Activated T-helper 2 cell treated with anti-CD3 and anti-CD28 coated beads, Interferon-gamma antibody, Interleukin-2, Interleukin-4, amounts not matched to agents 10 μg/mL and 5 μg/mL and 100 μg/mL, durations not matched to agents 14 hours and 24 hours and 36 hours (primary cell): ENCODE data around the gene PIK3C2G. TPM values are rescaled to one million over a fixed set of nuclear protein-coding genes. Genes with fewer than 3 reads are reported as not detected.
"Not testable (repeated sequence)": the region's sequence is repeated elsewhere in the genome, so short reads cannot be mapped to it uniquely, and the experiment has no call there.

ENCODE experiments used
- DNase-seq: peaks from one replicate; pipeline ENCODE4 v3.0.0; 2021; ENCODE audit warnings: low spot score
- H3K27ac Mint-ChIP-seq: one replicate; pipeline ENCODE4 v1.8.0; 2021; ENCODE audit warnings: mixed read lengths
- H3K27me3 Mint-ChIP-seq: one replicate; pipeline ENCODE4 v1.8.0; 2021; ENCODE audit warnings: low read depth, mixed read lengths
- H3K36me3 Mint-ChIP-seq: one replicate; pipeline ENCODE4 v1.8.0; 2021; ENCODE audit warnings: low read depth, mixed read lengths
- H3K4me1 Mint-ChIP-seq: one replicate; pipeline ENCODE4 v1.8.0; 2021; ENCODE audit warnings: low read depth, mixed read lengths
- H3K4me3 Mint-ChIP-seq: one replicate; pipeline ENCODE4 v1.8.0; 2021; ENCODE audit warnings: low read depth, mild to moderate bottlenecking, moderate library complexity, mixed read lengths
- H3K9me3 Mint-ChIP-seq: one replicate; pipeline ENCODE4 v1.8.0; 2021; ENCODE audit warnings: mixed read lengths
- intact Hi-C: fragments of 100-400 bp; cut with micrococcal nuclease; formaldehyde crosslinking; loops from one replicate; pipeline ENCODE4 v1.15.1; 2023
- total RNA-seq: library from RNA; stranded (reverse); gene quantifications from 2 replicates; pipeline ENCODE4 v1.2.3, GENCODE V29; 2022

Gene PIK3C2G
- total RNA-seq, 1 donor from 2014 or later = not detected

DNA sequence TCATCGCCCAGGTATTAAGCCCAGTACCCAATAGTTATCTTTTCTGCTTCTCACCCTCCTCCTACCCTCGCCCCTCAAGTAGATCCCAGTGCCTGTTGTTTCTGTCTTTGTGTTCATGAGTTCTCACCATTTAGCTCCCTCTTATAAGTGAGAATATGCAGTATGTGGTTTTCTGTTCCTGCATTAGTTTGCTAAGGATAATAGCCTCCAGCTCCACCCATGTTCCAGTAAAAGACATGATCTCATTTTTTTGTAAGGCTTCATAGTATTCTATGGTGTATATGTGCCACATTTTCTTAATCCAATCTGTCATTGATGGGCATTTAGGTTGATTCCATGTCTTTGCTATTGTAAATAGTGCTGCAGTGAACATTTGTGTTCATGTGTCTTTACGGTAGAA lies 281.2 kb downstream of the PIK3C2G start:
- intact Hi-C loops, DNase-seq, H3K27ac Mint-ChIP-seq, H3K27me3 Mint-ChIP-seq, H3K9me3 Mint-ChIP-seq, H3K36me3 Mint-ChIP-seq, H3K4me1 Mint-ChIP-seq, H3K4me3 Mint-ChIP-seq: not testable (repeated sequence)

DNA sequence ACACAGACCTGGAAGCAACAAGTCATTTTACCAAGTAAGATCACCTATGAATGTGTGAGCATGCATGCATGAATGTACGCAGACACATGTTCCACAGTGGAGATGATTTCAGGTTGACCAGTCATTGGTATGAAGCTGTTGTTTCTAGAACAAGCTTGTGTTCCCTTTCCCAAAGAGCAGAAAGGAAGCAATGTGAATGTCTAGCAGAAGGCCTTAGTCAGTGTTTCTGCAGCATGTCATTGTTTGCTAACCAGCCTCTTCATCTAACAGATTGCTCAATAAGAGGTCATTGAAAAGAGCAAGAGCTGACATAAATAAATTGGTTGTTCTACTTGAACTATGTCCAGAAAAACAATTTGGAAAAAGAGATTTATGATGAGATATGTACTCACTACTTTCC lies 285.1 kb downstream of the PIK3C2G start:
- intact Hi-C loops = no loop called here
- peaks cover 19% of the 10 kb centered on the region for H3K9me3 Mint-ChIP-seq
- H3K4me1 Mint-ChIP-seq = no peaks in the 10 kb centered on the region
- H3K4me3 Mint-ChIP-seq = no peak overlapping the region
- no peaks in the 10 kb centered on the region for H3K36me3 Mint-ChIP-seq
- no peak for DNase-seq
- no peaks in the 10 kb centered on the region for H3K27me3 Mint-ChIP-seq
- H3K27ac Mint-ChIP-seq = no peak overlapping the region

DNA sequence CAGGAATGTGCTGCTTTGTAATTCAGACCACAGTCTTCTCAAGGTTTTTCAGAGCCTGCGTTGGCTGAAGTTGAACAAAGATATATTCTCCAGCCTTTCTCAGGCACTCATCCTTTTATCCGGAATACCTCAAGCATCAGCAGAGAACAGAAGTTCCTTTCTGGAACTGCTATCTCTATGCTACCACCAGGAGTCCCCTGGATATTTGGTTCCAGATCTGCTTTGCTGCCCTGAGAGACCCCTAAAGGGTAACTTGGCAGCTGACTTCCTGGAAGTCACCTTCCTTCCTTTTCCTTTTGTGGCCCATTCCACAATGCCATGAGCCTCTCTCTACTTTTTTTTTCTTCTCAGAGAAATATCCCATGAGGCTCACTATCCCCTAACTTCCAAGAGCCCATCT lies 288.3 kb downstream of the PIK3C2G start:
- intact Hi-C loops = no loop called here
- no peaks in the 10 kb centered on the region for H3K4me1 Mint-ChIP-seq
- peaks cover 11% of the 10 kb centered on the region for H3K9me3 Mint-ChIP-seq
- H3K36me3 Mint-ChIP-seq = no peaks in the 10 kb centered on the region
- H3K27ac Mint-ChIP-seq = no peak overlapping the region
- H3K4me3 Mint-ChIP-seq = no peak overlapping the region
- DNase-seq = no peak
- H3K27me3 Mint-ChIP-seq = no peaks in the 10 kb centered on the region

DNA sequence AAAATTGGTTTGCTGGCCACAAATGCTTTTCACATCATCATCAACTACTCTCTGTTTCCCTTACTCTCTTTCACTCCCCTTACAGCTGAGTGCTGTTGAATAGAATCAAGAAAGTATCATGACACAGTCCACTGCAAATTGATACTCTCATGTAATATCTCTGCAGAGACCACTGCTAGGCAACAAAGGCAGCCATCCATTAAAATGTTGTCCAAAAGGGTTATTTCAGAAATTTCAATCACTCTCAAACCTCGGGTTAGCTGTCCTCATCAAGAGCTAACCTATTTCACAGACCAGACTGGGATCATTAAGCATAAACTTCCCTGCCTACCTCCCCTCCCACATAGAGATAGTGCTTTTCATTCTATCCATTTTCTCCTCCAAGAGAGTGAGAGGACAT lies 289.8 kb downstream of the PIK3C2G start:
- Mint-ChIP-seq H3K27me3 (no peaks in the 10 kb centered on the region), H3K4me1 (no peaks in the 10 kb centered on the region), H3K36me3 (no peaks in the 10 kb centered on the region), H3K4me3 (no peak overlapping the region), H3K9me3 (peaks cover 11% of the 10 kb centered on the region), H3K27ac (no peak overlapping the region)
- DNase-seq = no peak
- intact Hi-C loops = no loop called here

DNA sequence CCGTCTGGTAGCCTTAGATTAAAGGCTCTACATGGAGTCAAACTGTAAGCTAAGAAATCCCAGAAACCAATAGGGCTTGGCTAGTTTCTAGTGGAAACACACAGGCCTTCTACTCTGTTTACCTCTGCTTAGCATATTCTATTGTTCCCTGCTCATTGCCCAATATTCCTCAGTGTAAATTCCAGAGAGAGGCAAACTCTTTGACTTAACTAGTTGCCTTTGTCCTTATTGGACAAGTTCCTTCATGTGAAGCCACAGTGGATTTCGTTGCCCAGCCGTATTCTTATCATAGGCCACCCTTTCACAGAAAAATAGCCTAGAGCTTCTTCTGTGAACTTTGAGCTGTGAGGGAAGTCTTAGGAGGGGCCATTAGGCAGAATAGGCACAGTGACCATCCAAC lies 290.4 kb downstream of the PIK3C2G start:
- intact Hi-C loops = no loop called here
- peaks cover 11% of the 10 kb centered on the region for H3K9me3 Mint-ChIP-seq
- DNase-seq = no peak
- H3K4me3 Mint-ChIP-seq = no peak overlapping the region
- no peak overlapping the region for H3K27ac Mint-ChIP-seq
- H3K4me1 Mint-ChIP-seq = no peaks in the 10 kb centered on the region
- H3K36me3 Mint-ChIP-seq = no peaks in the 10 kb centered on the region
- no peaks in the 10 kb centered on the region for H3K27me3 Mint-ChIP-seq

DNA sequence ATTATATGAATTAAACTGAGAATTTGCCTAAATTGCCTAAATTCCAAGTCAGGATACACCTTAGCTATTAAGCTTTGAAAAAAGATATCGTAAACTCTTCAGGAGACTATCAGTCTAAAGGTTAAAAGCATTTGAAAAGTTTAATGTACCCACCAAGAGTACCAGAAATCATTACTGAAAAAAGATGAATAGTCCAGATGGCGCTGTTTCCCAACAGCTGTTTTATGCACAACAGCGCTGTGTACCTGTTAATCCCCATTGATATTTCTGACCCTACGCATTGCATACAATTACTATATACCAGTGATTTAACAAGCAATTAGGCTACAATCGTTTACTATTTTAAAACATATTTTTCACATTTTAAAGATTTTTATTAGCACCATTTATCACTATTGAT lies 291.5 kb downstream of the PIK3C2G start:
- Mint-ChIP-seq H3K36me3 (no peaks in the 10 kb centered on the region), H3K9me3 (peaks cover 11% of the 10 kb centered on the region), H3K4me3 (no peak overlapping the region), H3K4me1 (no peaks in the 10 kb centered on the region), H3K27ac (no peak overlapping the region), H3K27me3 (no peaks in the 10 kb centered on the region)
- intact Hi-C loops = no loop called here
- no peak for DNase-seq

DNA sequence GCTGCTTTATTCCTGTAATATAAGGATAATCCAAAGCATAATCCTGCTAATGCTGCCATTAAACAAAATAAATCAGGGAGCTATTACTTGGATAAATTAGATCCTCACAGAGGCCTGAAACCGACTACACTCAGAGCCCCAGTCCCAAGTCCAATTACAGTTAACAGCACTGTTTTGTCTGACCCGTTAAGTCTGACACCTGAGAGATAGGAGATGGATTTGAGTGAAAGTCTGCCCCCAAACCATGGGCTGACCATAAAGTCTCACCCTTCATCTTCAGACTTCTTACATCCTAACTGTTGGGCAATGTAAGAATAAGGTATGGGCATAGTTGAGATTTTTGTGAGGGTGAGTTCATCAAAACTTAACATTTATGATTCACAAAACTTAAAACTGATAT lies 294.8 kb downstream of the PIK3C2G start:
- Mint-ChIP-seq H3K4me3 (no peak overlapping the region), H3K27ac (no peak overlapping the region), H3K9me3 (peaks cover 4% of the 10 kb centered on the region), H3K36me3 (no peaks in the 10 kb centered on the region), H3K4me1 (no peaks in the 10 kb centered on the region), H3K27me3 (no peaks in the 10 kb centered on the region)
- no peak for DNase-seq
- intact Hi-C loops = no loop called here

DNA sequence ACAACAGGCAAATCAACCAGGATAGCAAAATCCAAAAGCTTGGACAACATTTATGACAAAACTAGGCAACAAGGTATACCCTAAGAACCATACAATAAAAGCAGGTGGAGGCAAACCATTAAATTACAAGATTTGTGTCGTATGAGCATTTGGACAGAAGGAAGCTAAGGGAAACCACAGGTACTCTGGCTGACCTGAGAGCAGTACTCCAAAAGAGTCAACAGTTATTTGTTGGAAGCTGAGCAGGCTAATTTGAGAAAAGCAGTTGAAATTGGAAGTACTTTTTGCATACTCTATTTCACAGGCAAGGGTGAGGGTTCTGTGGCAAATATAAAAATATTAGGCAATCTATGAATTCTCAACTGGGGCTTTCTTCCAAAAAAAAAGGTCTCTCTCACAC lies 297.9 kb downstream of the PIK3C2G start:
- Mint-ChIP-seq H3K27ac (no peak overlapping the region), H3K9me3 (peaks cover 5% of the 10 kb centered on the region), H3K27me3 (no peaks in the 10 kb centered on the region), H3K4me1 (no peaks in the 10 kb centered on the region), H3K36me3 (no peaks in the 10 kb centered on the region), H3K4me3 (no peak overlapping the region)
- intact Hi-C loops = no loop called here
- no peak for DNase-seq

DNA sequence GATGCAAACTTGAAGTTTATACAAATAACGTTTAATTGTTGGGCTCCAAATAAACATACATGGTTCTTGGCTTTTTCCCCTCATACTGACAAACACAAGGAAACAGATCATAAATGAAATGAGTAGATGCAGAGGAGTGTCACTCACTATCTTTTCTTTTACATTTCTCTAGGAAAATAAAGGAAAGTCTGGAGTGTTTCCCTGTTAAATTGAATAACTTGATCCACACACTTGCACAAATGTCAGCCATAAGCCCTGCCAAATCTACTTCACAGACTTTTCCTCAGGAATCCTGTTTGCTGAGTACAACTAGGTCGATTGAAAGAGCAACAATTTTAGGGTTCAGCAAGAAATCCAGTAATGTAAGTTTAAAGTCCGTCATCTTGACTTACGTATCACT lies 301.2 kb downstream of the PIK3C2G start:
- no peaks in the 10 kb centered on the region for H3K27me3 Mint-ChIP-seq

DNA sequence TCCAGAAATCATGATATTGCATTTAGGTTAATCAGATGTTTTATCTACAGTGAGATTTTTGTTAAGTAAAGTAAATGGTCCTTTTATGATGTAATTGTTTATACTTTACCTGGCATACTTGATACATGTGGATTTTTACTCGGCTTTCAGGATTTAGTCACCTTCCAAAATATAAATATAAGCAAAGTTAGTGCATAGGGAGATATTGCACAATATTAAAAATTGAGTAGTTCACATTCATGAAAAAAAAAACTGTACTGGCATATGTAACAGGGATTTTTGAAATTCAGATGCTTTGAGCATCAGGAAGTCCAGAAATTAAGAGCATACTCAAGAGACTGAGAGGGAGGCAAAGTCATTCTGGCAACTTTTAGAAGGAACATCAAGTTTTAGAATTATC lies 303.0 kb downstream of the PIK3C2G start:
- H3K36me3 Mint-ChIP-seq = no peaks in the 10 kb centered on the region

More for the DNA sequence above, 301.2 kb downstream of the PIK3C2G start:
- H3K4me3 Mint-ChIP-seq = no peak overlapping the region
- intact Hi-C loops = no loop called here
- H3K9me3 Mint-ChIP-seq = peaks cover 5% of the 10 kb centered on the region
- H3K27ac Mint-ChIP-seq = no peak overlapping the region
- H3K4me1 Mint-ChIP-seq = no peaks in the 10 kb centered on the region
- no peaks in the 10 kb centered on the region for H3K36me3 Mint-ChIP-seq
- DNase-seq = no peak

DNA sequence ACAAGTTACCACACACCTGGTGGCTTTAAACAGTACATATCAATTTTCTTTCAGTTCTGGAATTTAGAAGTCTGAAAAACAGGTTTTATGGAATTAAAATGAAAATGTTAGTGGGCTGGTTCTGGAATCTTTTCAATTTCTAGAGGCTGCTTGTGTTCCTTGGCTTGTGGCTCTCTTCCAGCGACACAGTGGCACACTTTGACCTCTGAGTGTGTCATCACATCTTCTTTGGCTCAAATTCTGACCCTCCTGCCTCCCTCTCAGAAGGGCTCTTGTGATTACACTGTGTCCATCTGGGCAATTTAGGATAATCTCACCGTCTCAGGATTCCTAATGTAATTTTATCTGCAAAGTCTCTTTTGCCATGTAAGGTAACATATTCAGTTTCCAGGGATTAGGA lies 306.5 kb downstream of the PIK3C2G start:
- intact Hi-C loops = no loop called here
- Mint-ChIP-seq H3K9me3 (peaks cover 4% of the 10 kb centered on the region), H3K27me3 (no peaks in the 10 kb centered on the region), H3K27ac (no peak overlapping the region), H3K4me3 (no peak overlapping the region), H3K36me3 (no peaks in the 10 kb centered on the region), H3K4me1 (no peaks in the 10 kb centered on the region)
- no peak for DNase-seq

More for the DNA sequence above, 303.0 kb downstream of the PIK3C2G start:
- Mint-ChIP-seq H3K27ac (no peak overlapping the region), H3K4me1 (no peaks in the 10 kb centered on the region), H3K9me3 (peaks cover 5% of the 10 kb centered on the region), H3K4me3 (no peak overlapping the region), H3K27me3 (no peaks in the 10 kb centered on the region)
- no peak for DNase-seq
- intact Hi-C loops = no loop called here

DNA sequence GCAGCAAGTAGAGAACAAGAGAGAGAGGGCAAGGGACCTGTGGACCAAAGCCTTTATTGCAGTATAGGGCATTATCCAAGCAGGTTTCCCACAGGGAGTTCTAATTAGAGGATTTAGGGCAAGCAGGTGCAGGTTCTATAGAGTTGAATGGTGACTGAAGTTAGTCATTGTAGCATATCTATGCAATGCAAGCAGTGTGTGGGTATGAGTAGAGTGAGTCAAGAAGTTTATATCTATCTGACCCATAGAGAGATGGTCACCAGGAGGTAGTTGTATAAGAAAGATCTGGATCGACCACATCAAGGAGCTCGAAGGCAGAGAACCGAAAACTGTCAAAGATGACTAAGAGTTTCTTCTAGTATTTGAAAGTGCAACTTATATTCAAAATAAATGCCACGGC lies 309.2 kb downstream of the PIK3C2G start:
- no peaks in the 10 kb centered on the region for H3K36me3 Mint-ChIP-seq
- H3K9me3 Mint-ChIP-seq = peaks cover 6% of the 10 kb centered on the region
- no peak overlapping the region for H3K4me3 Mint-ChIP-seq
- no peak overlapping the region for H3K27ac Mint-ChIP-seq
- intact Hi-C loops = no loop called here
- H3K4me1 Mint-ChIP-seq = no peaks in the 10 kb centered on the region
- H3K27me3 Mint-ChIP-seq = no peaks in the 10 kb centered on the region
- DNase-seq = no peak

DNA sequence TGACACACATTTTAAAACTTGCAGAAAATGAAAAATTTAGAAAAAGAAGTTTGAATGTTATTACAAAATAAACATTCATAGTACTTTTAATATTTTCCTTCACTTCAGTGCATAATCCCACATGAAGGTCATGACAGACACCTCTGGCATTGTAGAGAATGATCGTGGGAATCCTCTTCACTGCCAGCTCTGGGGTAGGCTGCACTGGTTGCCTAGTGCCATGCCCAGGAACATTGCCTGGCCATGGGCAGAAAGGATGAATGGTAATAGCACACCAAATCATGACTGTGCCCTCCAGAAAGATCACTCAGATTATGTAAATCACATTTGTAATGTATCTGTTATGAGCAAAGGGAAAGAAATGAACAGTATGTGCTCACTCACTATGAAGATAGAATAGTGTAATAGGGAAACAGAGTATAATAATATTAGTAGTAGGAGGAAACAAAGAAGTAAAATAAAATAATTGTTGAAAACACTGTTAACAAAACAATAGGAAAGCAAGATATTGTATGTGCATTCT lies 314.8 kb downstream of the PIK3C2G start:
- Mint-ChIP-seq H3K27ac (no peak overlapping the region), H3K4me3 (no peak overlapping the region), H3K4me1 (no peaks in the 10 kb centered on the region), H3K36me3 (no peaks in the 10 kb centered on the region), H3K9me3 (peaks cover 6% of the 10 kb centered on the region), H3K27me3 (no peaks in the 10 kb centered on the region)
- no peak for DNase-seq
- intact Hi-C loops = no loop called here

DNA sequence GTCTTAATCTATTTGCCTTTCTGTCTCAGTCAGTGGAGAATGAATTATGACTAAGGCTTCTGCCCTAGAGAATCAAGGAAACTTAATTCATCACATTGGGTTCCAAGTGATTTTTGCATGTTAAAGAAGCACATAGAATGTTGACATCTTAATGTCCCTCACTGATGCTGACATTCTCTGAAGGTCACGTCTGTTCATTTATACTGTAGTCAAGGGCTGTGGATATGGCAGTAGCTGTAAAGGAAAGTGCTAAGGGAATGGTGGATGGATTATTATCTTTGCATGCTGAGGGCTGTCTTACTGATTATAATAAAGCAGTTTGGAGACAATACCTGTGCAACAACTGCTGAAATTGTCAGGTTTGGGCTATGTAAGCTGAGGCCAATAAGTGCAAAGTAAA lies 315.3 kb downstream of the PIK3C2G start:
- no peaks in the 10 kb centered on the region for H3K4me1 Mint-ChIP-seq
- intact Hi-C loops = no loop called here
- peaks cover 11% of the 10 kb centered on the region for H3K9me3 Mint-ChIP-seq
- no peak overlapping the region for H3K27ac Mint-ChIP-seq
- no peaks in the 10 kb centered on the region for H3K27me3 Mint-ChIP-seq
- no peak for DNase-seq
- no peak overlapping the region for H3K4me3 Mint-ChIP-seq
- H3K36me3 Mint-ChIP-seq = no peaks in the 10 kb centered on the region
